ENCODE data around the gene CNN1. TPM values are rescaled to one million over a fixed set of nuclear protein-coding genes. Genes with fewer than 3 reads are reported as not detected.

The CNN1 gene
- total RNA-seq, 4 donors from 2014 or later = 21.2 to 88.2 (median 25.7) TPM

DNA sequence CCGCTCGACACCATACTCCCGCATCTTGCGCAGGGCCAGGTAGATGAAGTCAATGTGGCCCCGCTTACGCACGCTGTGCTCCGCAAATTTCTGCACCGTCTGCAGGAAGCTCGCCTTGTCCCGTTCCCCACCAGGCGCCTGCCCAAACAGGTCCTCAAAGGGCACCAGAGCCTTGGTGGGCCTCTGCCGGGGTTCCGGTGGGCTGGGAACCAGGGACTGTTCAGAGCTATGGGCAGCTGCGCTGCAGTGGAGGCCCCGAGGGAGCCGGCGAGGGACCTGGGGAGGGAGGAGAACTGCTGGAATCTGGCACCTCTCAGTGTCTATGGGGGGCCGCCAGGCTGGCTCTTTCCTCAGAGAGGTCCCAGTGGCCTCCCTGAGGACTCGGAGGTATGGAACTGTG, 24.7 kb upstream of the CNN1 start:
- no peak for TF ChIP-seq POLR2A (IDR thresholded peaks at IDR 0.05)
- TF ChIP-seq, protein P1, sequence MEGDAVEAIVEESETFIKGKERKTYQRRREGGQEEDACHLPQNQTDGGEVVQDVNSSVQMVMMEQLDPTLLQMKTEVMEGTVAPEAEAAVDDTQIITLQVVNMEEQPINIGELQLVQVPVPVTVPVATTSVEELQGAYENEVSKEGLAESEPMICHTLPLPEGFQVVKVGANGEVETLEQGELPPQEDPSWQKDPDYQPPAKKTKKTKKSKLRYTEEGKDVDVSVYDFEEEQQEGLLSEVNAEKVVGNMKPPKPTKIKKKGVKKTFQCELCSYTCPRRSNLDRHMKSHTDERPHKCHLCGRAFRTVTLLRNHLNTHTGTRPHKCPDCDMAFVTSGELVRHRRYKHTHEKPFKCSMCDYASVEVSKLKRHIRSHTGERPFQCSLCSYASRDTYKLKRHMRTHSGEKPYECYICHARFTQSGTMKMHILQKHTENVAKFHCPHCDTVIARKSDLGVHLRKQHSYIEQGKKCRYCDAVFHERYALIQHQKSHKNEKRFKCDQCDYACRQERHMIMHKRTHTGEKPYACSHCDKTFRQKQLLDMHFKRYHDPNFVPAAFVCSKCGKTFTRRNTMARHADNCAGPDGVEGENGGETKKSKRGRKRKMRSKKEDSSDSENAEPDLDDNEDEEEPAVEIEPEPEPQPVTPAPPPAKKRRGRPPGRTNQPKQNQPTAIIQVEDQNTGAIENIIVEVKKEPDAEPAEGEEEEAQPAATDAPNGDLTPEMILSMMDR (IDR thresholded peaks at IDR 0.05) = no peak
- H3K36me3 ChIP-seq = peaks cover 0 to 66% (median 0%) of the 10 kb centered on the region in 3 donors
- no peak overlapping the region for H3K27ac ChIP-seq

DNA sequence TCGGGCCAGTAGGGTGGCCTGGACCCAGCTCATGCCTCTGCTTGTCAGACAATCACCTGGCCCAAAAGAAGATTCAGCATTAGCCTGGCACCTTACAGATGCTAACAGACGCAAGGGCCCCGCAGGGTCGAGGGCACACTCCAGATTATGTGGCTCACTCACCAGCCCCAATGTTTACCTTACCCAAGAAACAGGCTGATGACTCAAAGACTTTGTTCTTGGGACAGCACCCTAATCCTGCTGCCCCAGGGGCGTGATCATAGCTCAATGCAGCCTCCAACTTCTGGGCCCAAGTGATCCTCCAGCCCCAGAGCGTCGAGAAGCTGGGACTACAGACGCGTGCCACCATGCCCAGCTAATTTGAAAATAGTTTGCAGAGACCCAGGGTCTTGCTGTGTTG, 19.5 kb upstream of the CNN1 start:
- no peak overlapping the region for H3K27ac ChIP-seq
- H3K4me1 ChIP-seq = no peaks in the 10 kb centered on the region
- H3K4me3 ChIP-seq = no peak overlapping the region
- no peaks in the 10 kb centered on the region for H3K27me3 ChIP-seq
- DNase-seq = no peak
- H3K9me3 ChIP-seq = no peaks in the 10 kb centered on the region
- peaks cover 0 to 58% (median 0%) of the 10 kb centered on the region in 3 donors for H3K36me3 ChIP-seq
- TF ChIP-seq, protein P1 (IDR thresholded peaks at IDR 0.05) = no peak
- no peak for TF ChIP-seq POLR2A (IDR thresholded peaks at IDR 0.05)

More for the DNA sequence above, 24.7 kb upstream of the CNN1 start:
- no peak for DNase-seq
- Histone ChIP-seq H3K4me1 (no peaks in the 10 kb centered on the region), H3K9me3 (no peaks in the 10 kb centered on the region), H3K4me3 (no peak overlapping the region), H3K27me3 (no peaks in the 10 kb centered on the region)

DNA sequence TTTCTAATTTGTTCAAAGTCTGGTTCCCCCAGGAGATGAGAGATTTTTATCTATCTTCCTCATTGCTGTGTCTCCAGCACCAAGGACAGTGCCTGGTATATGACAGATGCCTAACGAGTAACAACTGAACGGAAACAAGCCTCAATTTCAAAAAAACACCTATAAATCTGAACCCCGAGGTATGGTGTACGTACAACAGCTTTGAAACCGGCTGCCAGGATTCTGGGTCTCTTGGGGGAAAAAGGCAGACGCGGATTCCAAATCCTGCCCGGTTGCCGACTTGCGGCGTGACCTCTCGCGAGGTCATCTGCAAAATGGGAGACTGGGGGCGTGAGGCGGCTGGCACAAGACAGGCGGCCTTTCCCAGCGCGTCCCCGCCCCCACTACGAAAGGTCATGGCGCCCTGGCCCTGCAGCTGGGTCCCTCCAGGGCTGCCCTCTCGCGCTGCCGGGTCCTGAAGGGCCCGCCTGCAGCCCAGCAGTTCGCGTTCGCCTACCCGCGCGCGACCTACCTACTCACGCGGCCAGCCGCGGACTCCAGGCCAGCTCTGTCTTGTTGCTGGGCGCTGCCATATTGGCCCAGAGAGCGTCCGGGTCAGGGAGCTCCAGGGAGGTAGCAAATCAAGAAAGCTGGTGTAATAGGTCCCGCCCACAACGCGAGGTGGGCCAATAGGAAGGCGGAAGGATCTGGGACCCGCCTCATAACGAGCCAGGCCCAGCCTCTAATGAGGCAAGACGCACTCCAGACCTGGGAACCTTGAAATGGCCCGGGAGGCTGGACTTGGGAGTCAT, 9.9 kb upstream of the CNN1 start, which contains the start of gene ECSIT:
Gene ECSIT (minus strand): TSS at position 584 of the 791 bp plus-strand sequence. CDS start 9,964 bp downstream, outside the sequence.
- H3K4me3 ChIP-seq = peak within 1 kb of the TSS; percentile 63 to 95 (median 92)
- H3K4me1 ChIP-seq = peaks cover 0 to 19% (median 3%) of the 10 kb centered on the region in 4 donors
- no peaks in the 10 kb centered on the region for H3K27me3 ChIP-seq
- peak within 1 kb of the TSS; percentile 79 to 95 (median 90) for H3K27ac ChIP-seq
- H3K9me3 ChIP-seq = no peaks in the 10 kb centered on the region
- TF ChIP-seq POLR2A (IDR thresholded peaks at IDR 0.05) = peak in 1 of 2 donors; percentile 58
- TF ChIP-seq, protein P1 (IDR thresholded peaks at IDR 0.05) = no peak
- DNase-seq = peak; percentile 96 to 99 (median 98)
- peaks cover 0 to 6% (median 0%) of the 10 kb centered on the region in 3 donors for H3K36me3 ChIP-seq

DNA sequence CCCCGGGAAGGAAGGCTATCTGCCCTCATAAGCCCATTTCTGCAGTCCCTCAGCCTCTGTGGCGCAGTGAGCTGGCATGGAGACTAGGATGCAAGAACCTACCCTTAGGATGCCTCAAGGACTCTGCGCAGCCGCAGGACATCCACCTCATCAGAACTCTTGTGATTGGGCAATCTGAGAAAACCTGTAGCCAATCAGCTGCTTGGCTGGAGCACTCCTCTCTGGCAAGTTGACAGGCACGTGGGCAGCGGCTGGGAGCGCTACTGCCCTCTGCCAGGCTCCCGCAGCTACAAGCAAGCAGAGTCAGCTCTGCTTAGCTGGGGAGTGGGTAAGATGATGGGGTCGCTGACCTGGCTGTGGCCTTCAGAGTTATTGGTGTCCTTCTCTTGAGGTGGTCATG, 8.2 kb upstream of the CNN1 start:
- no peaks in the 10 kb centered on the region for H3K36me3 ChIP-seq
- DNase-seq = peak; percentile 28 to 74 (median 71)
- H3K4me3 ChIP-seq = no peak overlapping the region
- TF ChIP-seq, protein P1 (IDR thresholded peaks at IDR 0.05) = peak in 3 of 6 experiments; percentile 6 to 15 (median 9)
- TF ChIP-seq POLR2A (IDR thresholded peaks at IDR 0.05) = no peak
- H3K4me1 ChIP-seq = peaks cover 0 to 21% (median 3%) of the 10 kb centered on the region in 4 donors
- H3K27me3 ChIP-seq = no peaks in the 10 kb centered on the region
- H3K9me3 ChIP-seq = no peaks in the 10 kb centered on the region
- peak overlapping the region in 1 of 4 donors; percentile 19 for H3K27ac ChIP-seq

DNA sequence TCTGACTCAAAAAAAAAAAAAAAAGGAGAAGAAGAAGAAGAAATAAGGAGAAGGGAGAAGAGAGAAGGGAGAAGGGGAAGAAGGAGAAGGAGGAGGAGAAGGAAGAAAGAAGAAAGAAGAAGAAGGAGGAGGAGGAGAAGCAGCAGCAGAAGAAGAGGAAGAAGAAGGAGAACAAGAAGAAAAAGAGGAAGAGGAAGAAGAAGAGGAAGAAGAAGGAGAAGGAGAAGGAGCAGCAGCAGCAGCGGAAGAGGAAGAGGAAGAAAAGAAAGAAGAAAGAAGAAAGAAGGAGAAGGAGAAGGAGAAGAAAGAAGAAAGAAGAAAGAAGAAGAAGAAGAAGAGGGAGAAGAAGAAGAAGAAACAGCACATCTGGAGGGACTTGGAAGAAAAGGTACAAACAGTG, 4.1 kb upstream of the CNN1 start:
- Histone ChIP-seq H3K36me3 (no peaks in the 10 kb centered on the region), H3K4me1 (peaks cover 0 to 19% (median 0%) of the 10 kb centered on the region in 4 donors), H3K9me3 (no peaks in the 10 kb centered on the region), H3K4me3 (no peak overlapping the region), H3K27ac (peak overlapping the region in 1 of 4 donors; percentile 81), H3K27me3 (no peaks in the 10 kb centered on the region)
- no peak for TF ChIP-seq POLR2A (IDR thresholded peaks at IDR 0.05)
- TF ChIP-seq, protein P1 (IDR thresholded peaks at IDR 0.05) = no peak
- DNase-seq = no peak

All from Peyer's patch (tissue), 4 donors.